Measurements from ENCODE around the gene ZNF778. TPM values are rescaled to one million over a fixed set of nuclear protein-coding genes. Genes with fewer than 3 reads are reported as not detected.
"Not testable (repeated sequence)": the region's sequence is repeated elsewhere in the genome, so short reads cannot be mapped to it uniquely, and the experiment has no call there.

The ZNF778 gene
- total RNA-seq, 2 donors from 2014 or later: 12.9 to 30.2 TPM

DNA sequence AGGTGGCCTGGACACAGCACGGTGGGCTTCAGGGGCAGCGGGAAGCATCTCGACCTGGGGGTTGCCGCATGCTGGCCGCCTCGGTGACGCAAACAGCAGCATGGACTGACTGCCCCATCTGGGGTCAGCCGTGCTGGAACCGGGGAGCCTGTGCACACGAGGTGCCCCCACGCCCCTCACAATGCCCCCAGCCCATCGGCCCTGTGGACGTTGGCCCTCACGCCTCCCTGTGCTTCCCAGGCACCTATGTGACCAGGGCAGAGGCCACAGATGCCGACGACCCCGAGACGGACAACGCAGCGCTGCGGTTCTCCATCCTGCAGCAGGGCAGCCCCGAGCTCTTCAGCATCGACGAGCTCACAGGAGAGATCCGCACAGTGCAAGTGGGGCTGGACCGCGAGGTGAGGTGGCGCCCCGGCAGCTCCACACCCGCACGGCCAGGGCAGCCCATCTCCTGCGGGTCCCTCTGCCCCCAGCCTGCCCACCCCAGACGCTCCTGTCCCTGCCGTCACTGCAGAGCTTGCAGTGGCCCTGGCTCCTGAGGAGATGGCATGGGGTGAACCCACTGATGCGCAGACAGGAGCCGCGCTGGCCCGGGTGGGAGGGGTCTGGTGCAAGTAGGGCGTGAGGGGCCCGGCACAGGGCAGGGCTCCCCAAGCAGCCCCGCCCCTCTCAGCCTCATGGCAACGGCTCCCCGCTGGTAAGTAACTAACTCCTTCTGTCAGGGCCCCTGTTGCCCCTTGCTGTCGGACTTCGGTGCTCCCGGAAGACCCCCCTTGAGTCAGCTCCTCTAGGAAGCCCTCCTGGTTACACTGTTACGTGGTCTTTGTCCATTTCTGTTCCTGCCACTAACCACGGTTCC is 32.3 kb upstream of the ZNF778 start:
- intact Hi-C loops (cut with DNase I): no loop called here
- no peaks in the 10 kb centered on the region for H3K9me3 ChIP-seq
- no peak overlapping the region for H3K4me3 ChIP-seq
- TF ChIP-seq POLR2AphosphoS5 (IDR thresholded peaks at IDR 0.05) (no peak), POLR2A (IDR thresholded peaks at IDR 0.05) (no peak)
- TF ChIP-seq, protein P1, sequence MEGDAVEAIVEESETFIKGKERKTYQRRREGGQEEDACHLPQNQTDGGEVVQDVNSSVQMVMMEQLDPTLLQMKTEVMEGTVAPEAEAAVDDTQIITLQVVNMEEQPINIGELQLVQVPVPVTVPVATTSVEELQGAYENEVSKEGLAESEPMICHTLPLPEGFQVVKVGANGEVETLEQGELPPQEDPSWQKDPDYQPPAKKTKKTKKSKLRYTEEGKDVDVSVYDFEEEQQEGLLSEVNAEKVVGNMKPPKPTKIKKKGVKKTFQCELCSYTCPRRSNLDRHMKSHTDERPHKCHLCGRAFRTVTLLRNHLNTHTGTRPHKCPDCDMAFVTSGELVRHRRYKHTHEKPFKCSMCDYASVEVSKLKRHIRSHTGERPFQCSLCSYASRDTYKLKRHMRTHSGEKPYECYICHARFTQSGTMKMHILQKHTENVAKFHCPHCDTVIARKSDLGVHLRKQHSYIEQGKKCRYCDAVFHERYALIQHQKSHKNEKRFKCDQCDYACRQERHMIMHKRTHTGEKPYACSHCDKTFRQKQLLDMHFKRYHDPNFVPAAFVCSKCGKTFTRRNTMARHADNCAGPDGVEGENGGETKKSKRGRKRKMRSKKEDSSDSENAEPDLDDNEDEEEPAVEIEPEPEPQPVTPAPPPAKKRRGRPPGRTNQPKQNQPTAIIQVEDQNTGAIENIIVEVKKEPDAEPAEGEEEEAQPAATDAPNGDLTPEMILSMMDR (IDR thresholded peaks at IDR 0.05): no peak
- H3K27me3 ChIP-seq (replicated peaks; ENCODE audit: insufficient read depth): no peaks in the 10 kb centered on the region
- DNase-seq (ENCODE audit: low spot score): no peak
- 67% methylated on average over 47 of the region's 48 CpGs for WGBS
- H3K36me3 ChIP-seq: no peaks in the 10 kb centered on the region
- no peaks in the 10 kb centered on the region for H3K4me1 ChIP-seq (replicated peaks)
- no peak overlapping the region for H3K27ac ChIP-seq

DNA sequence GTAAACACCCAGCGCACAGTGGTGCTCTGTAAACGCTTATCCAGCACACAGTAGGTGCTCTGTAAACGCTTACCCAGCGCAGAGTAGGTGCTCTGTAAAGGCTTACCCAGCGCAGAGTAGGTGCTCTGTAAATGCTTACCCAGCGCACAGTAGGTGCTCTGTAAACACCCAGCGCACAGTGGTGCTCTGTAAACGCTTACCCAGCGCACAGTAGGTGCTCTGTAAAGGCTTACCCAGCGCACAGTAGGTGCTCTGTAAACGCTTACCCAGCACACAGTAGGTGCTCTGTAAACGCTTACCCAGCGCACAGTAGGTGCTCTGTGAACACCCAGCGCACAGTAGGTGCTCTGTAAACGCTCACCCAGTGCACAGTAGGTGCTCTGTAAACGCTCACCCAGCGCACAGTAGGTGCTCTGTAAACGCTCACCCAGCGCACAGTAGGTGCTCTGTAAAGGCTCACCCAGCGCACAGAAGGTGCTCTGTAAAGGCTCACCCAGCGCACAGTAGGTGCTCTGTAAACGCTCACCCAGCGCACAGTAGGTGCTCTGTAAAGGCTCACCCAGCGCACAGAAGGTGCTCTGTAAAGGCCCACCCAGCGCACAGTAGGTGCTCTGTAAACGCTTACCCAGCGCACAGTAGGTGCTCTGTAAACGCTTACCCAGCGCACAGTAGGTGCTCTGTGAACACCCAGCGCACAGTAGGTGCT is 31.5 kb upstream of the ZNF778 start:
- H3K9me3 ChIP-seq; H3K27ac ChIP-seq; H3K4me1 ChIP-seq (replicated peaks); H3K27me3 ChIP-seq (replicated peaks; ENCODE audit: insufficient read depth); H3K36me3 ChIP-seq; H3K4me3 ChIP-seq; DNase-seq (ENCODE audit: low spot score); intact Hi-C loops (cut with DNase I): not testable (repeated sequence)
- 94% methylated on average over 30 of the region's 30 CpGs for WGBS

DNA sequence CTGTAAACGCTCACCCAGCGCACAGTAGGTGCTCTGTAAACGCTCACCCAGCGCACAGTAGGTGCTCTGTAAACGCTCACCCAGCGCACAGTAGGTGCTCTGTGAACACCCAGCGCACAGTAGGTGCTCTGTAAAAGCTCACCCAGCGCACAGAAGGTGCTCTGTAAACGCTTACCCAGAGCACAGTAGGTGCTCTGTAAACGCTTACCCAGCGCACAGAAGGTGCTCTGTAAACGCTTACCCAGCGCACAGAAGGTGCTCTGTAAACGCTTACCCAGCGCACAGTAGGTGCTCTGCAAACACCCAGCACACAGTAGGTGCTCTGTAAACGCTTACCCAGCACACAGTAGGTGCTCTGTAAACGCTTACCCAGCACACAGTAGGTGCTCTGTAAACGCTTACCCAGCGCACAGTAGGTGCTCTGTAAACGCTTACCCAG is 30.9 kb upstream of the ZNF778 start:
- H3K9me3 ChIP-seq; H3K4me1 ChIP-seq (replicated peaks); H3K27ac ChIP-seq; H3K4me3 ChIP-seq; H3K36me3 ChIP-seq; H3K27me3 ChIP-seq (replicated peaks; ENCODE audit: insufficient read depth); DNase-seq (ENCODE audit: low spot score); intact Hi-C loops (cut with DNase I): not testable (repeated sequence)
- WGBS: 93% methylated on average over 20 of the region's 20 CpGs

DNA sequence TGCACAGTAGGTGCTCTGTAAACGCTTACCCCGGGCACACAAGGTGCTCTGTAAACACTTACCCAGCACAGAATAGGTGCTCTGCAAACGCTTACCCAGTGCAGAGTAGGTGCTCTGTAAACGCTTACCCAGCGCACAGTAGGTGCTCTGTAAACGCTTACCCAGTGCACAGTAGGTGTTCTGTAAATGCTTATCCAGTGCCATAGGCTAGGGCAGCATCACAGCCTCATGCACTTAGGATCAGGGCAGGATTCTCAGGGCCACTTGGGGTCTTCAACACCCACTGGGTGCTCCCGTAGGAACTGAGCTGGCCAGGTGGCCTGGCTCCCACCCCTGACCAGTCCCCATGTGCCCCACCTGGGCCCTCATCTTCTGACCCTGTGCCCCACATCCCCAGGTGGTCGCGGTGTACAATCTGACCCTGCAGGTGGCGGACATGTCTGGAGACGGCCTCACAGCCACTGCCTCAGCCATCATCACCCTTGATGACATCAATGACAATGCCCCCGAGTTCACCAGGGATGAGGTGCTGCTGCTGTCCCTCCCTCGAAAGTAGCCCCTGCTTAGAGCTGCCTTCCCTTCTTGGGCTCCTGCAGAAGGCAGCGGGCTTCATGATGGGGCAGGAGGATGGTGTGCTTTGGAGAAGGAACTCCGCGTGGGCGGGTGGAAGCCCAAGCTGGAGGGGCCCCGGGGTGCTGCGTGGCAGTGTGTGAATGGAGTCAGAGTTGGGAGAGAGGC is 30.3 kb upstream of the ZNF778 start:
- no peak overlapping the region for H3K4me3 ChIP-seq
- H3K27ac ChIP-seq: no peak overlapping the region
- TF ChIP-seq, protein P1 (IDR thresholded peaks at IDR 0.05): no peak
- TF ChIP-seq POLR2A (IDR thresholded peaks at IDR 0.05) (no peak), POLR2AphosphoS5 (IDR thresholded peaks at IDR 0.05) (no peak)
- no peaks in the 10 kb centered on the region for H3K9me3 ChIP-seq
- H3K36me3 ChIP-seq: no peaks in the 10 kb centered on the region
- 60% methylated on average over 19 of the region's 19 CpGs for WGBS
- H3K4me1 ChIP-seq (replicated peaks): no peaks in the 10 kb centered on the region
- intact Hi-C loops (cut with DNase I): no loop called here
- H3K27me3 ChIP-seq (replicated peaks; ENCODE audit: insufficient read depth): no peaks in the 10 kb centered on the region
- DNase-seq (ENCODE audit: low spot score): no peak

DNA sequence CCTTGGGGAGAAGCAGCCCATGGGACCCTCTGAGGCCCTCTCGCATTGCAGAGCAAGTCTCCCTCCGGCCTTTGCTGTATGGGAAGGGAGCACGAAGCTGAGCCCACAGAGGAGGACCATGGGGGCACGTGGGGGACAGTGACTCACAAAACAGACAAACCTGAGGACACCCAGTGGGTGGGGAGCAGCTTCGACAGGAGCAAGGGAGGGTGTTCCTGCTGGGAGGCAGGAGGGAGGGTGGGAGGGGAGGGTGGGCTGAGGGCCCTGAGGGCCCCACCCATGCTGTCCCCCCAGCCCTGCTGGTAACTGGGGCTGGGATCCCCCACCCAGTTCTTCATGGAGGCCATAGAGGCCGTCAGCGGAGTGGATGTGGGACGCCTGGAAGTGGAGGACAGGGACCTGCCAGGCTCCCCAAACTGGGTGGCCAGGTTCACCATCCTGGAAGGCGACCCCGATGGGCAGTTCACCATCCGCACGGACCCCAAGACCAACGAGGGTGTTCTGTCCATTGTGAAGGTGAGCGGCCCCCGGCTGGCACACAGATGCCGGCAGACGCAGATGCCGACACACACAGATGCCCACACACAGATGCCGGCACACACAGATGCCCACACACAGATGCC is 29.6 kb upstream of the ZNF778 start:
- TF ChIP-seq POLR2AphosphoS5 (IDR thresholded peaks at IDR 0.05) (no peak), POLR2A (IDR thresholded peaks at IDR 0.05) (no peak)
- TF ChIP-seq, protein P1 (IDR thresholded peaks at IDR 0.05): no peak
- 31% methylated on average over 8 of the region's 19 CpGs for WGBS
- no peak for DNase-seq (ENCODE audit: low spot score)
- intact Hi-C loops (cut with DNase I): no loop called here
- Histone ChIP-seq H3K27ac (no peak overlapping the region), H3K9me3 (no peaks in the 10 kb centered on the region), H3K27me3 (replicated peaks; ENCODE audit: insufficient read depth) (no peaks in the 10 kb centered on the region), H3K4me1 (replicated peaks) (no peaks in the 10 kb centered on the region), H3K36me3 (no peaks in the 10 kb centered on the region), H3K4me3 (no peak overlapping the region)

DNA sequence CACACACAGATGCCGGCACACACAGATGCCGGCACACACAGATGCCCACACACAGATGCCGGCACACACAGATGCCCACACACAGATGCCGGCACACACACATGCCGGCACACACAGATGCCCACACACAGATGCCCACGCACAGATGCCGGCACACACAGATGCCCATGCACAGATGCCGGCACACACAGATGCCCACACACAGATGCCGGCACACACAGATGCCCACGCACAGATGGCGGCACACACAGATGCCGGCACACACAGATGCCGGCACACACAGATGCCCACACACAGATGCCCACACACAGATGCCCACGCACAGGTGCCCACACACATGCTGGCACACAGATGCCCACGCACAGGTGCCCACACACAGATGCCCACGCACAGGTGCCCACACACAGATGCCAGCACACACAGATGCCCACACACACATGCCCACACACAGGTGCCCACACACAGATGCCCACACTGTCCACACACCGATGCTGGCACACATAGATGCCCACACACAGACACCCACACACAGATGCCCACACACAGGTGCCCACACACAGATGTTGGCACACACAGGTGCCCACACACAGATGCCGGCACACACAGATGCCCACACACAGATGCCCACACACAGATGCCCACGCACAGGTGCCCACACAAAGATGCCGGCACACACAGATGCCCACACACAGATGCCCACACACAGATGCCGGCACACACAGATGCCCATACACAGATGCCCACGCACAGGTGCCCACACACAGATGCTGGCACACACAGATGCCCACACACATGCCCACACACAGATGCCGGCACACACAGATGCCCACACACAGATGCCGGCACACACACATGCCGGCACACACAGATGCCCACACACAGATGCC is 28.8 kb upstream of the ZNF778 start:
- H3K9me3 ChIP-seq; intact Hi-C loops (cut with DNase I); DNase-seq (ENCODE audit: low spot score); H3K27ac ChIP-seq; H3K36me3 ChIP-seq; H3K4me3 ChIP-seq; H3K27me3 ChIP-seq (replicated peaks; ENCODE audit: insufficient read depth); H3K4me1 ChIP-seq (replicated peaks): not testable (repeated sequence)
- WGBS: 91% methylated on average over 16 of the region's 25 CpGs
